SW480 (cell line): ENCODE measurements around the gene ARHGEF39.
"Not testable (repeated sequence)": the region's sequence is repeated elsewhere in the genome, so short reads cannot be mapped to it uniquely, and the experiment has no call there.

Source experiments
- DNase-seq: peaks from one replicate; pipeline ENCODE4 v3.0.0-alpha.2; 2016; ENCODE audit warnings: low spot score

Gene ARHGEF39

GRCh38 chr9:35618325-35618727, 46.7 kb downstream of the ARHGEF39 start, which contains the start of gene CD72:
CD72 (minus strand) TSS chr9:35618413; CDS start chr9:35618303, 110 bp downstream.
- no peak for DNase-seq

DNA sequence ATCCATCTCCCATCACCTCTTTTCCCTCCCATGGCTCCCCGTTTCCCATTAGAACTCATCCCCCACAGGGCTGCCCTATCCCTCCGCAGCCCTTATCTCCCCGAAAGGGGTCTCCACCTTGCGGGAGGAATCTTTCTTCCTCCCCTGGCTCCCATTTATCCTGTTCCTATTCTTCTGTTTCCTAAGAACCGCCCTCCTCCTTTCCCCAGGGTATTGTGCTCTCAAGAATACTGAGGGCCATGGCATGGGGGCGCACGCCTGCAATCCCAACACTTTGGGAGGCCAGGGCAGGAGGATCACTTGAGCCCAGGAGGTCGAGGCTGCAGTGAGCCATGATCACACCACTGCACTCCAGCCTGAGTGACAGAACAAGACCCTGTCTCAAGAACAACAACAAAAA, 47.4 kb downstream of the ARHGEF39 start:
- DNase-seq, result no peak

DNA sequence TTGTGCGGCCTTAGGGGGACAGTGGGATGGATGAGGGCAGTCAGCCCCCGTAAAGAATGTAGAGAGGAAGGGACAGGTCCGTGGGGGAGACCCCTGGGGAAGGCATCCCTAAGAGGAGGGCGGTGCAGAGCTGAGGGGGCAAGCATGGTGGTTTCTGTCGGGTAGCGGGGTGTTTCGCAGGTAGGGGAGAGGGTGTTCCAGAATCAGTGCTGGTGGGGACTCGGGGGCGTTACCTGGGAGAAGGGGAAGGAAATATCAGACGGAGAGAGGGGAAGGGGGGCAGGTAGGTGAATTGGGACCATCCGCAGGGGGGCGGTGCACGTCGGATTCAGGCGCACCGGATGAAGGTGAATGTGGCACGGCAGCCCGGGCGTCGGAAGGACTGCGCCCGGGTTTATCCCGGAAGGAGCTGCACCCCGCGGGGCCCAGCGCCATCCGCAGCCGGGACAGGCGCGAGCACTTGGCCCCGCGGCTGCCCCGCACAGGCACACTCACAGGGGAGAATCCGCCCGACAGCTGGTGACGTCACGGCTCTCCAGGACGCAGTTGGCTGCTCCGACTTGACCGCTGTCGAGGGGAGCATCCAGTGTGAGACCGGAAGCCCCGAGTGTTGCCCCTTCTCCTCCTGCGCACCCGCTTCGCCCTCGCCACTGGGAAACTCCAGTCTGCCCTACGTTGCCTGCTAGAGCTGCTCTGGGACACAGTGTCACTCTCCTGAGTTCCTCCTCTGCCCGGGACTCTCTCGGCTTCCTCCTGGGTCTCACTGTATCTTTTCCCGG, 48.1 kb downstream of the ARHGEF39 start:
- DNase-seq, result peak; percentile 18

DNA sequence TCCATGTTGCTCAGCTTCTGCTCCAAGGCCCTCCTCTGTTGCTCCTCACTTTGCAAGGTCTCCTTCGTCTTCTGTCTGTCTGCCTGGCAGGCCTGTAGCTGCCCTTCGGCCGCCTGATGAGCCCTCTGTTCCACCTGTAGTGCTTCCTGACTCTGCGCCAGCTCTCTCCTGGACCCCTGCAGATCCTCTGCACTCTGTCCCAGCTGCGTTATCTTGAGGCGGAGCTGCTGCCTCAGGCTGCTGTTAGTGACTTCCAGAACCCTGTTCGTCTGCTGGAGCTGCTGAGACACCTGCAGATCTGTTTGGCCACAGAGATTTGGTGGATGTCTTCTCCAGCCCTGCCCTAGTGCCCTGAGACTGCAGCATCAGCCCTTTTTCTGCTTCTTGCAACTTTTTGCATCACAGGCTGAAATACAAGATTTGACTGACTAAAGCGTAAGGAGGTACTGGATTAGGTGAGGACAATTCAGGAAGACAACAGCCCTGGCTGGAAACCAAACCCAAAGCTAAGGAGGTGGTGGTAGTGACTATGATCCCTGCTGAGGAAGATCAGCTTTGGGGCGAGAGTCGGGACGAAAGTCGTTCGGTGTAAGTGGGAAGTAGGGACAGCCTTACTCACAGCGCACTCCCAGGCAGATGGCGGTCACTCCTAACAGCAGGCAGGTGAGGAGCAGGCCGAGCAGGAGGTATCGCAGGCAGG, 48.9 kb downstream of the ARHGEF39 start:
- no peak for DNase-seq

- no peak for DNase-seq
These were observed 52.2 kb downstream of the ARHGEF39 start for GRCh38 chr9:35612843-35613242.

DNA sequence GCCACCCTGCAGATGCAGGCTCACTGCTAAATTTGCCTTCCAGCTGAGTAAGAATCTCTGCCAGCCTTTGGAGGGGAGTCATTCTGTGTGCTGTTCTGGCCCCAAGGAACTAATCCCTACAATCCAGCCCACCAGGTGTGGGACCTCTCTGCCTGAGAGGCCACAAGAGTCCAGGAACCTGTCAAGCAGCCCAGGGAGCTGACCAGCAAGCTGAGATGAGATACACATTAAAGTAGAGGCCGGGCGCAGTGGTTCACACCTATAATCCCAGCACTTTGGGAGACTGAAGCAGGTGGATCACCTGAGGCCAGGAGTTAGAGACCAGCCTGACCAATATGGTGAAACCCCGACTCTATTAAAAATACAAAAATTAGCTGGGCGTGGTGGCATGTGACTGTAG, 52.9 kb downstream of the ARHGEF39 start:
- DNase-seq, result not testable (repeated sequence)

DNA sequence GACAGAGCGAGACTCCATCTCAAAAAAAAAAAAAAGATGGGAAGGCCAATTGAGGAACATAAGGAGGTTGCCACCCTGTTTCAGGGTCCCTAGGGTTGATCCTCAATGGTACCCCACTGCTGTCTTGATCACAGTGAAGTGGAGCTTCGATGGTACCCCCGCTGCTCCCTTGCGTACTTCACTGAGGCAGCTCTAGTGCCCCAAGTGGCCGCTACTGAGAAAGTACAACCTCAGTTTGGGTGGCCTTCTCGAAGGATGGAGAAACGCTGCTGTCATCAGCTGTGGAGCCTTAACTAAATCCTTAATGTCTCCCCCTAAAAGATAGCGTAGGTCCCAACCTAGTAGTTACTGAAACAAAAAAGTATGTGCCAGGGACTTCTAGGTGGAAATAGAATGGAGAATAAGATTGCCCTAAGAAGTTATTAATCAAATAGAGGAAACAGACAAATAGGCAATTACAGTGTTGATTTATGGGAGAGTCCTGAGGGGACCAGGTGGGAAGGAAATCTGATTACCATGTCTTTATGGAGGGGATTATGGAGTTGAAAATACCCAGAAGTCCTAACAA, 53.7 kb downstream of the ARHGEF39 start:
- peak; percentile 44 for DNase-seq

DNA sequence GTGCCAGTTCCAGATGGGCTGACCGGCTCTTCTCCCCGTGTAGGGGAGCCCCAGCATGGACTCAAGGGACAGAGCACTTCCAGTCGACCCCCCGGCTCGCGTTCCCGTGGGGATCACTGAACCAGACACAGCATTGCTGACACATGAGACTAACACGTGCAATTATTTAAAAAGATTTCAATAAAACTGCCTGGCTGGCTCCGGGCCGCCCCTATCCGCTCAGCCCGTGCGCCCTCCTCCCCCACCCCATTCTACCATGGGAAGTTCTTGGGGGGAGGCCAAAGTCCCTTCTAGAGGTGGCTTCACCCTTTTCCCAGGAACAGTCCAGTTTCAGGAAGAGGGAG, 55.2 kb downstream of the ARHGEF39 start:
- DNase-seq, result no peak
